Upper lobe of right lung (tissue), 1 donor: ENCODE results near the gene UPF1. TPM values are rescaled to one million over a fixed set of nuclear protein-coding genes. Genes with fewer than 3 reads are reported as not detected.

ENCODE experiments used
- ATAC-seq: fragments of 200-7000 bp; cut with Tn5 transposase; one replicate; pipeline ENCODE4 v1.9.1; 2020; ENCODE audit warnings: mild to moderate bottlenecking, moderate library complexity
- DNase-seq: peaks from one replicate; pipeline ENCODE4 v3.0.0-alpha.2; 2020
- H3K27ac ChIP-seq: fragments of 200-600 bp; one replicate; pipeline ENCODE4 v1.8.0; 2022
- H3K27me3 ChIP-seq: fragments of 200-600 bp; one replicate; pipeline ENCODE4 v1.8.0; 2022; ENCODE audit warnings: mild to moderate bottlenecking
- H3K36me3 ChIP-seq: fragments of 200-600 bp; one replicate; pipeline ENCODE4 v1.8.0; 2022
- H3K4me1 ChIP-seq: fragments of 200-600 bp; one replicate; pipeline ENCODE4 v1.8.0; 2022
- H3K4me3 ChIP-seq: fragments of 200-600 bp; one replicate; pipeline ENCODE4 v1.8.0; 2022; ENCODE audit warnings: mild to moderate bottlenecking
- H3K9me3 ChIP-seq: fragments of 200-600 bp; one replicate; pipeline ENCODE4 v1.8.0; 2022
- intact Hi-C: fragments of 100-400 bp; cut with DNase I; formaldehyde crosslinking; loops from one replicate; pipeline ENCODE4 v1.11.0; 2022
- total RNA-seq: library from RNA; stranded (reverse); fragmentation: NEBNext Ultra II Directional; extraction: Animal tissue kit (Norgen Biotek cat#: 25700); gene quantifications from one replicate; pipeline ENCODE4 v1.2.1, GENCODE V29; 2021
- TF ChIP-seq, protein P1 (sequence below): fragments of 200-600 bp; IDR thresholded peaks from one replicate; pipeline ENCODE4 v1.8.0; 2022; ENCODE audit warnings: antibody characterized with exemption
- donor health status: DM: no; HTN: yes; CAD: no; lungs with severe emphysema.

The UPF1 gene
- total RNA-seq, 1 donor from 2014 or later = 80.8 TPM

GRCh38 chr19:18860302-18860700 is 28.5 kb downstream of the UPF1 start:
- DNase-seq = no peak
- no peak overlapping the region for H3K27ac ChIP-seq
- ATAC-seq = no peak
- H3K9me3 ChIP-seq = no peaks in the 10 kb centered on the region
- peaks cover 14% of the 10 kb centered on the region for H3K4me1 ChIP-seq
- peaks cover 100% of the 10 kb centered on the region for H3K36me3 ChIP-seq
- no peaks in the 10 kb centered on the region for H3K27me3 ChIP-seq
- TF ChIP-seq, protein P1, sequence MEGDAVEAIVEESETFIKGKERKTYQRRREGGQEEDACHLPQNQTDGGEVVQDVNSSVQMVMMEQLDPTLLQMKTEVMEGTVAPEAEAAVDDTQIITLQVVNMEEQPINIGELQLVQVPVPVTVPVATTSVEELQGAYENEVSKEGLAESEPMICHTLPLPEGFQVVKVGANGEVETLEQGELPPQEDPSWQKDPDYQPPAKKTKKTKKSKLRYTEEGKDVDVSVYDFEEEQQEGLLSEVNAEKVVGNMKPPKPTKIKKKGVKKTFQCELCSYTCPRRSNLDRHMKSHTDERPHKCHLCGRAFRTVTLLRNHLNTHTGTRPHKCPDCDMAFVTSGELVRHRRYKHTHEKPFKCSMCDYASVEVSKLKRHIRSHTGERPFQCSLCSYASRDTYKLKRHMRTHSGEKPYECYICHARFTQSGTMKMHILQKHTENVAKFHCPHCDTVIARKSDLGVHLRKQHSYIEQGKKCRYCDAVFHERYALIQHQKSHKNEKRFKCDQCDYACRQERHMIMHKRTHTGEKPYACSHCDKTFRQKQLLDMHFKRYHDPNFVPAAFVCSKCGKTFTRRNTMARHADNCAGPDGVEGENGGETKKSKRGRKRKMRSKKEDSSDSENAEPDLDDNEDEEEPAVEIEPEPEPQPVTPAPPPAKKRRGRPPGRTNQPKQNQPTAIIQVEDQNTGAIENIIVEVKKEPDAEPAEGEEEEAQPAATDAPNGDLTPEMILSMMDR = no peak
- no peak overlapping the region for H3K4me3 ChIP-seq
- intact Hi-C loops = no loop called here

DNA sequence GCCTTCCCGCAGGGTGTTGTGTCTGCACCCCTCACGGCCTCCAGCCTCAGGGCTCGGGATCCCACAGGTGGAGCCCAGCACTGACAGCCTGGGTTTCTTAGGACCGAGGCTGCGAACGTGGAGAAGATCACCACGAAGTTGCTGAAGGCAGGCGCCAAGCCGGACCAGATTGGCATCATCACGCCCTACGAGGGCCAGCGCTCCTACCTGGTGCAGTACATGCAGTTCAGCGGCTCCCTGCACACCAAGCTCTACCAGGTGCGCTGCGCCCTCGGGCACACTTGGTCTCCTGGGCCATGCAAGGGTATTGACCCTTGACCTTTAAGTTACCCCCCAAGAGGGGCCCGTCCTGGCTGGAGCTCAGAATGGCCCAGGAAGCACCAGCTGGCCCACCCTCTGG is 29.0 kb downstream of the UPF1 start:
- DNase-seq = peak; percentile 63
- ATAC-seq = no peak
- no peaks in the 10 kb centered on the region for H3K27me3 ChIP-seq
- no peaks in the 10 kb centered on the region for H3K9me3 ChIP-seq
- TF ChIP-seq, protein P1 = no peak
- peaks cover 100% of the 10 kb centered on the region for H3K36me3 ChIP-seq
- peaks cover 14% of the 10 kb centered on the region for H3K4me1 ChIP-seq
- H3K27ac ChIP-seq = no peak overlapping the region
- H3K4me3 ChIP-seq = no peak overlapping the region
- intact Hi-C loops = no loop called here

GRCh38 chr19:18861235-18861634 is 29.5 kb downstream of the UPF1 start:
- intact Hi-C loops = no loop called here
- Histone ChIP-seq H3K4me1 (peaks cover 14% of the 10 kb centered on the region), H3K36me3 (peaks cover 100% of the 10 kb centered on the region), H3K27ac (no peak overlapping the region), H3K27me3 (no peaks in the 10 kb centered on the region), H3K9me3 (no peaks in the 10 kb centered on the region), H3K4me3 (no peak overlapping the region)
- DNase-seq (no peak), ATAC-seq (peak; percentile 5)
- TF ChIP-seq, protein P1 = no peak

- ATAC-seq (no peak), DNase-seq (no peak)
- Histone ChIP-seq H3K36me3 (peaks cover 97% of the 10 kb centered on the region), H3K4me1 (peaks cover 14% of the 10 kb centered on the region), H3K4me3 (no peak overlapping the region), H3K27ac (no peak overlapping the region), H3K9me3 (no peaks in the 10 kb centered on the region), H3K27me3 (no peaks in the 10 kb centered on the region)
- TF ChIP-seq, protein P1 = no peak
- intact Hi-C loops = no loop called here
Observed at GRCh38 chr19:18861917-18862316, 30.2 kb downstream of the UPF1 start.

- Histone ChIP-seq H3K27ac (no peak overlapping the region), H3K27me3 (no peaks in the 10 kb centered on the region), H3K9me3 (no peaks in the 10 kb centered on the region), H3K36me3 (peaks cover 96% of the 10 kb centered on the region), H3K4me3 (no peak overlapping the region), H3K4me1 (peaks cover 14% of the 10 kb centered on the region)
- DNase-seq (no peak), ATAC-seq (no peak)
- TF ChIP-seq, protein P1 = no peak
- intact Hi-C loops = no loop called here
Observed at GRCh38 chr19:18862976-18863842, 31.4 kb downstream of the UPF1 start.
